GM18873 (cell line): ENCODE results near the gene PDZD7.

Experiments
- ATAC-seq: cut with Tn5 transposase; IDR thresholded peaks from one replicate; pipeline ENCODE4 v1.9.1; 2021; ENCODE audit warnings: mild to moderate bottlenecking, moderate library complexity, moderate number of reproducible peaks; ENCODE audit not compliant: unreplicated experiment, low FRiP score

PDZD7 gene

DNA sequence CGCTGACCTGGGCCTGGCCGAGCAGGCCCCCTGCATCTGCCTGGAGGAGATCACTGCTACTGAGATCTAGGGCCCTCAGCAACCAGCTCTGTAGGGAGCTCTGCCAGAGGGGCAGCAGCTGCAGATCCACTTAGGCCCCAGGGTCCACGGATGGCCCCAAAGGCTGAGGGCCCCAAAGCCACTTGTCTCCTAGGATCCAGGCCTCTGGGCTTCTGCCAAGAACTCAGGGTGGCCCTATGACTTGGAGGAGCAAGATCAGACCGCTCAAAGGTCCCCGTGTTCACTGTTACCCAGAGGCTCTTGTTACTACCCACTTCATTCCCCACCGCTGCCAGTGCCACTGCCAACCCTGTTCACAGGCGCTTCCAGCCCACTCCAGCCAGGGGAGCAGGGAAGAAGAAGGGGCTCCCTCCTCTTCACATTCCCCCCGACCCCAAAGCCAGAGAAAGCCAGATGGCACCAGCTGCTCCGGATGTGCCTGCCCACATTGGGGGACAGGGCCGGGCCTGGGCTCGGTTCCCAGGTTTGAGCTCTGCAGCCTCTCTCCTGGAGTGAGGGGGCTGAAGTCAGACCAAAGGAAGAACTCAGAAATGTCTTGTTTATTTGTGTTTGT is 23.7 kb downstream of the PDZD7 start:
- ATAC-seq: no peak

DNA sequence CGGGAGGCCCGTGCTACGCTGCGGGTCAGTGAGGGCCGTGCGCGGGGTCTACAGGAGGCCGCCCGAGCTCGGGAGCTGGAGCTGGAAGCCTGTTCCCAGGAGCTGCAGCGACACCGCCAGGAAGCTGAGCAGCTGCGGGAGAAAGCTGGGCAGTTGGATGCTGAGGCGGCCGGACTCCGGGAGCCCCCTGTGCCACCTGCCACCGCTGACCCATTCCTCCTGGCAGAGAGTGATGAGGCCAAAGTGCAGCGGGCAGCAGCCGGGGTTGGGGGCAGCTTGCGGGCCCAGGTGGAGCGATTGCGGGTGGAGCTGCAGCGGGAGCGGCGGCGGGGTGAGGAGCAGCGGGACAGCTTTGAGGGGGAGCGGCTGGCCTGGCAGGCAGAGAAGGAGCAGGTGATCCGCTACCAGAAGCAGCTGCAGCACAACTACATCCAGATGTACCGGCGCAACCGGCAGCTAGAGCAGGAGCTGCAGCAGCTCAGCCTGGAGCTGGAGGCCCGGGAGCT is 24.3 kb downstream of the PDZD7 start:
- no peak for ATAC-seq

DNA sequence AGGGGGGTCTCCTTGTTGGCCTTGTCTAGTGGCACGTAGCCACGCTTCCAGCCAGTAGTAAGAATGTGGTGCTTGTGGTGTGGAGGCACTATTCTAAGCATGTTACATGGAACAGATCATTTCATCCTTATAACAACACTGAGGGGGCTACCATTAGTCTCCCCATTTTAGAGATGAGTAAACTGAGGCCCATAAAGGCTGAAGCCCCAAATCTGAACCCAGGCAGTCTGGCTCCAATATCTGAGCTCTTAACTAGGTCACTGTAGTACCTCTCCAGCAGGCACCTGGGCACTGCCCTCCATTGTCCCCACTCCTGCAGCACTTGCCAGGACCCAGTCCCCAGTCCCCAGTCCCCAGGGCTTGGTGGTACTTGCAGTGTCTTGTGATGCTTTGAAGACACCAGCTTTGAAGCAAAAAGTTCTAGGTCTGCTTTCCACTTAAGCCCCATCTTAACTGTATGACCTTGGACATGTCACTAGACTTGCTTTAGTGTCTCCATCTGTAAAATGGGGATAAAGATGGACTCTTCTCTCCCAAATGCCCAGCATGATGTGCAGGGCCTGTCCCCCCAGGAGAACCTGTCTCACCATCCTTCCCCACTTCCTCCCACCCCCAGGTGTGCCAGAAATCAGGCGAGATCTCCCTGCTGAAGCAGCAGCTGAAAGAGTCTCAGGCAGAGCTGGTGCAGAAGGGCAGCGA is 24.9 kb downstream of the PDZD7 start:
- ATAC-seq: no peak

DNA sequence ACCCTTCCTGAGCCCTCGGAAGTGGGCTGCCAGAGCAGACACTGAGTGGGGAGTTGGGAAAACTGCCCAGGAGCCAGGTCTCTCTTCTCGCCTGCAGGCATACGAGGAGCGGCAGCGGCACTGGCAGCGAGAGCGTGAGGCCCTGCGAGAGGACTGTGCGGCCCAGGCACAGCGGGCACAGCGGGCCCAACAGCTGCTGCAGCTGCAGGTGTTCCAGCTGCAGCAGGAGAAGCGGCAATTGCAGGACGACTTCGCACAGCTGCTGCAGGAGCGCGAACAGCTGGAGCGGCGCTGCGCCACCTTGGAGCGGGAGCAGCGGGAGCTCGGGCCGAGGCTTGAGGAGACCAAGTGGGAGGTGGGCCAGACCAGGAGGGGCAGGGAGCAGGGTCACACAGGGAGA is 25.6 kb downstream of the PDZD7 start:
- ATAC-seq: no peak

DNA sequence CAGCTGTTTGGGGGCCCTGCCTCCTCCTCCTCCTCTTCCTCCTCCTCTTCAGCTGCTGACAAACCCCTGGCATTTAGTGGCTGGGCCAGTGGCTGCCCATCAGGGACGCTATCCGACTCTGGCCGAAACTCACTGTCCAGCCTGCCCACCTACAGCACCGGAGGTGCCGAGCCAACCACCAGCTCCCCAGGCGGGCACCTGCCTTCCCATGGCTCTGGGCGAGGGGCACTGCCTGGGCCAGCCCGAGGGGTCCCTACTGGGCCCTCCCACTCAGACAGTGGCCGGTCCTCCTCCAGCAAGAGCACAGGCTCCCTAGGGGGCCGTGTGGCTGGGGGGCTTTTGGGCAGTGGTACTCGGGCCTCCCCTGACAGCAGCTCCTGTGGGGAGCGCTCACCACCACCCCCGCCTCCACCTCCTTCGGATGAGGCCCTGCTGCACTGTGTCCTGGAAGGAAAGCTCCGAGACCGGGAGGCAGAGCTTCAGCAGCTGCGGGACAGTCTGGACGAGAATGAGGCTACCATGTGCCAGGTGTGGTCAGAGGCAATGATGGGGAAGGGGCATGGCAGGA is 27.2 kb downstream of the PDZD7 start:
- no peak for ATAC-seq

DNA sequence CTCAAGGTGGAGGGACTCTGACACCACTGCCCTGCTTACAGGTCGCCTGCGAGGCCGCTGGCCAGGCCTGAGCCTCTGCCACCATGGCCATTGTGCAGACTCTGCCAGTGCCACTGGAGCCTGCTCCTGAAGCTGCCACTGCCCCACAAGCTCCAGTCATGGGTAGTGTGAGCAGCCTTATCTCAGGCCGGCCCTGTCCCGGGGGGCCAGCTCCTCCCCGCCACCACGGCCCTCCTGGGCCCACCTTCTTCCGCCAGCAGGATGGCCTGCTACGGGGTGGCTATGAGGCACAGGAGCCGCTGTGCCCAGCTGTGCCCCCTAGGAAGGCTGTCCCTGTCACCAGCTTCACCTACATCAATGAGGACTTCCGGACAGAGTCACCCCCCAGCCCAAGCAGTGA is 28.5 kb downstream of the PDZD7 start:
- no peak for ATAC-seq

DNA sequence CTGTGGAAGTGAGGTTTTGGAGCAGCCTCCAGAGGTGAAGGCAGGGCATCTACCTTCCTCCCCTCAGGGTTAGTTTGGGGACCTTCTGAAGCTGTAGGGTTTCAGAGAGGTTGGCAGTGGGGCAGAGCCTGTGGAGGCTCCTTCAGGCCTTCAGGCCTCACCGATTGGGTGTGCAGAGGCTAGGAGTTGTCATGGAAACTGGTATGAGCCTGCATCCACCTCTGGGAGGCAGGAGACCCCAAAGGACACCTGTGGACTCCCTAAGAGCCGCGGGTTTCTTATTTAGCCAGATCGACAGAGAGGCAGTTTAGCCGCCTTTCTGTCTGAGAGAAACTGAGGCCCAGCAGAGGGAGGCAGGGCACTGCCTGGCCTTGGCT is 29.3 kb downstream of the PDZD7 start:
- ATAC-seq: no peak

DNA sequence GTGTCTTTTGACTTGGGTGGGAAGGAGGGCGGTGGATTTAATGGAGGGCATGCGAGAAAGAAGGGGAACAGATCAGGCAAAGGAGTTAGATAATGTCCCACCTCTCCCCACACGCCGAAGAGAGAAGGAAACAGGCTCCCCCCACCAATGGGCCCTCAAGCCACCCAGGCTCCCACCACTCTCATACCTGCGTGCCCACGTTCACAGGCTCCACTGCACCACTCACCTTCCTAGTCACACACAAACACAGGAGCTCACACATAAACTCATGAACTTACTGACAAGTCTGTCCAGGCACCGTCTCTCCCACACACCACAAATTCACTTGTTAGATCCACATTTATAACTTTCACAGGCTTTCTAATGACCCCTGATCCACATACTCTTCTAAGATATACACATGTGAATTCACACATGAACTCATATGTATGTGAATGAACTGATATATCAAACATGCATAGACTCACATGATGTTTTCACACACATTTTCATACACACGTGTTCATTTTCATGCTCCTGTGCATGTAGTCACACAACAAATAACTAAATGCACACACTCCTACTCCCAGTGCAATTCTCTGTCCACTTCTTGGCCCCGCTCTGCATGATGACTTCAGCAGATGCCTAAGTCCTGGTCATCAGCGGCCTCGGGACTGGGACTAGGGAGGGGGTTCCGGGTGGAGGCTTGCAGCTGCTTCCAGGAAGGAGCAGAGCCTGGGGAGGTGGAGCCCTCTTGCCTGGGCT is 29.8 kb downstream of the PDZD7 start:
- no peak for ATAC-seq

DNA sequence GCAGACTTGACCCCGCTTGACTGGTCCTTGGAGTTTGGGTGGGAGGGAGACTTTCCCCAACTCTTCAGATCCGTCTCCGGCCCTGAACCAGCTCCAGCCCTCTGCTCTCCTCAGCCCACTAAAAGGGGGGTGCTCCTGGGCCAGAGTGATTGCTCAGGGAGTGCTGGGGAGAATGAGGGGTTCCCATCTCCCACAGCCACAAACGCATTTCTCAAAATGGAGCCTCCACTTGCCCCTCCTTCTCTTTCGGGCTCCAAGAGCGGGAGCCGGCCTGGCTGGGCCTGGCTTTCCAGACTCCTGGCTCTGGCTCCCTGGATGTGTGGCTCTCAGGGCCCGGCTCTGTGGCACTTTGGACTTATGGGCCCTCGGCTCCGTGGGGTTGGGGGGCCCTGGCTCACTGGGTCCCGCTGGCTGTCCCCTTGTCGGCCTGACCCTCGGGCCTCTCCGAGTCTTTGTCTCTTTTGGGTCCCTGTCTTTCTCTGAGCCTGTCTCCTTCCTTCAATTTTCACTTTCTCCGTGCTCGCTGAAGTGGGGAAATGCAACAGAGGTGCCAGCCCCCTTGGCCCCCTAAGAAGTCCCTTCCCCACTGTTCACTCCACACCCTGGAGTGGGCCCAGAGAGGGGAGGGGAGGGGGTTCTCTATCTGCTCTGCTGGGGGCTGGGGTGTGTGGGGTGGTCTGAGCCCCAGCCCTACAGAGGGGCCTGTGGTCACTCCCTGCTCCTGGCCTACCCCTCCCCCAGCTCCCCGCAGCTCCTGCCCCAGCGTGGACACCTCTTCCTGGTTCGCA is 30.6 kb downstream of the PDZD7 start:
- no peak for ATAC-seq

DNA sequence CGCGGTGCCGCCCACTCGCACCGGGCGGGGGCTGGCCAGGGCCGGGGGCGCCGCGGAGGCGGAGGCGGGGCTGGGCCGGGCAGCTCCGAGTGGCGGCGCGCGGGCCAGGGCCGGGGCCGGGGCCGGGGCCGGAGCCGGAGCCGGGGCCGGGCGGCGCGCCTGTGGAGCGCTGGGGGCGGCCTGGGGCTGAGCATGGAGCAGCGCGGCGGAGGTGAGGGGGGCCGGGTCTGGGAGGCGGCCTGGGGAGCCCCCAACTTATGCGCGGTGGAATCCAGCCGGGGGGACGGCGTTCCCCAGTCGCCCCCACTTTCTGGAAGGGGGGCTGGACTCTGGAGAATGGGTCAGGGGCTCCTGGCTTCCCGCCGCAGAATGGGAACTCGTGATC is 31.2 kb downstream of the PDZD7 start, which contains the start of gene LZTS2:
LZTS2 (plus strand) TSS at position 67 of the 385 bp plus-strand sequence. CDS start 2,731 bp downstream, outside the sequence.
- no peak for ATAC-seq

DNA sequence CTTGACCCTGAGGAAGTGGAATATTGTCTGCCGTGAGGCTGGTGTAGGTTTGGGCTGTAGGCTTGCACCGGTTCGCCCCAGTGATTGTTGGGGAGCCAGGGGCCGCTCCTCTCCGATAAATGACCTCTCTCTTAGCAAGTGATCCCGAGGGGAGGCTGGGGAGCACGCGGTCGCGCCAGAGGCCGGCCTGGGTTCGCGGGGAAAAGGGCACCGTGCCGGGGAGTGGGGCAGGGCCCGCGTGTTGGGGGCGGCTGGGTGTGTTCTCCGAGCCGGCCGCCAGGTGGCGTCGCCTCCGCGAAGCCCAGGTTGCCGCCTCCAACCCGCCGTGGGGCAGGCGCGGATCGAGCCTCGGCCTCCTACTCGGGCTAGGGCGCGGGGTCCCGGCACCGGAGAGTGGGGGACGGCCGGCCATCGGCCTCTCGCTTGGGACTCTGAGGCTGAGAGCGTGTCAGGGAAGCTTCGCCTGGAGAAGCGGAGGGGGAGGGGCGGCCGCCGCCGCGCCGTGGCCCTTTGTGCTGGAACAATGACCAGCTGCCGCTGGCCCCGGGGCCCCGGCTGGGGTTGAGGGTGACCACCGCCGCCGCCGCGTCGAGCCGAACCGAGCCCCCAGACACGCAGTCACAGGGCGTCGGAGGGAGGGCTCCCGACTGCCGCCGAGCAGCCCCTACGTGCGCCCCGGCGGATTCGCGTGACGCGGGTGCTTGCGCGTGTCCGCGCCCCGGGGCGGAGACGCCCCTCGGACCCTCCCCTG is 31.8 kb downstream of the PDZD7 start:
- ATAC-seq: no peak

DNA sequence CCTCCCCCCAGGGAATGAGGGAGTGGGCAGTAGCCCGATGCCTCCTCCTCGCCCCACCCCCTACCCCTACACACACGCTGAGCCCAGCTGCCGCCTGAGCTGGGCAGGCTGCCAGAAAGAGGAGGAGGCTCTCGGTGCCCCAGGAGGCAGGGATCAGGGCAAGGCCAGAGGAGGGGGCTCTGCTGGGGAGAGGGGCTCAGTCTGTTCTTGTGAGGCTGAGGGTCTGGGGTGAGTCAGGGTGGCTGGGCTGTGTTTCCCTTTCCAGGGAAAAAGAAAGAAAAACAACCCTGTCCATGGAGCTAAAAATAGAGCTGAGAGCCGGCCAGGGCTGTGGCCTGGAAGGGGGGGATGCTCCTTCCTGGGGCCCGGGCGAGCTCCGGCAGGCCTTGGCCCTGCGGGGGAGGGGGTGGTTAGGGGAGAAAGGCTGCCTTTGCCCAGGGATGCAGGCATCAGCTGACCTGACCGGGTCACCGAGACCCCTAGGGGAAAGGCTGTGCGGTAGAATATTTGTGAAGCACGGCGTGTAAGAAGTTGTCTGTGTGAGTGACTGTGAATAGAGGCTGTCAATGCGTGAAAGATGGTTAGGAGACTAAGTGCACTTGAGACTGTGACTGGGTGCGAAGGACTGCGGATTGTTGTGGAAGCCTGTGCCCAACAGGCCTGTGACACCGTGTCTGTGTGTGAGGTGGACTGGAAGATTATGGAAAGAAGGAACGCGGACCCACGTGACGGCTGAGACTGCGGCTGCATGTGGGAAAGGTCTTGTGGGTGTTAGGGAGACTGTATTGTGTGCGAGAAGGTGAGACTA is 32.5 kb downstream of the PDZD7 start:
- ATAC-seq: no peak

DNA sequence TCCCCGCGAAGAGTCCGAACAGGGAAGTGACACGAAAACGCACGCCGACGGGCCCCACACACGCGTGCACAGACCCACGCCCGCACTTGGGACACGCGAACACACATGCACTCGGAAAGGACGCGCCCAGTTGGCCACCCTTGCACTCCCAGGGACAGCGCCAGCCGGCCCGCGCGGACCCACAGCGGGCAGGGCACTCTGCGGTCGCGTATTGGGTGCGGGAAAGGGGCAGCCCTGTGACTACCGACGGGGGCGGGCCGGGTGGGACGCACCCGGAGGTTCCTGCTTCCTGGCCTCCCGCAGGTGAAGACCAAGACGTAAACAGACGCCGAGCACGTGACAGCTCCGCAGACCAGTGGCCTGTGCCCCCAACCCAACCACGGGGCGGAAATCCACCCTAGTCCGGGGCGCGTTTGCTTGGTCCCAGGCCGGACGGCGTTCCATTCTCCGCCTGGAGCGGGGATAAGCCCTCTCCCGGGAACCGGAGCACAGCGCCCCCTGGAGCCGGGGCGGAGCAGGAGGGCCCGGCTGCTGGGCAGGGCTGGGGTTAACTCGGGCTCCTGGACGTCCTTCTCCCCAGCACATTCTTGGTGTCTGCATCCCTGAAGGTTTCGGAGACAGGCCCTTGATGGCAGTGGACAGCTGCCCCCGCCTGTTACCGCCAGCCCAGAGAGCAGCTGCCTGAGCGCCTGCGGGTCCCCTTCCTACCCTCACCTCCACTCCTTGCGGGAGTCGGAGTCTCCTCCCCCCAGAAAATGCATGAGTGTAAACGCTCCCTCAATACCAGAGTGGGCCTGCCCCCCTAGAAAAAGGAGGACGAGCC is 33.4 kb downstream of the PDZD7 start:
- no peak for ATAC-seq

DNA sequence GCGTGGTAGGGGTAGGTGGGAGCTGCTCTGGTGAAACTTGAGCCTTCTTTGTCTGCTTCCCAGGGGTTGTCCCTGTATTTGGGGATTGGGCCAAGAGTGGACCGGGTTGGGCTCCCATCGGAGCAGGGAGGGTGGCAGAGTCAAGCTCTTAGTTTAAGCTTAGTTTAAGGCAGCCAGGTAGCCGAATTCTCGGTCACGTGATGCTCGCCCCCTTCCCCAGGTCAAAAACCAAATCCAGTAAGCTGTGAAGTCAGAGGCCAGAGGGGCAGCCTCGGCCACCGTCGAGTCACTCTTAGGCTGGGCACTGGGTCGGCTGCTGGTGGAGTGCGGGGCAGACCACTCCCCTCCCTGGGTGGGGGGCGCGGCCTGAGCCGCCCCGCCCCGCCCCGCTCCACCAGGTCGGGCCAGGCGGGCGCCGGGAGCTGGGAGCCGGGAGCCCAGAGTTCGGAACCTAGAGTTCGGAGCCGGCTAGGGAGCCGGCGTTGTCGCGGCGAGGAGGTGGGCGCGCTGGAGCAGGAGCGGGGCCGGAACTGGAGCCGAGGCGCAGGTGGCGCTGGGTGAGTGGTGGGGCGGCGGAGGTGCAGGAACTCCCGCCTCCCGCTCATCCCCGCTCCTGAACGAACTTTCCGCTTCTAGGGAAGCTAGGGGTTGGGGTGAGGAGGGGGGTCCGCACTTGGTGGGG is 34.1 kb downstream of the PDZD7 start:
- ATAC-seq: no peak

DNA sequence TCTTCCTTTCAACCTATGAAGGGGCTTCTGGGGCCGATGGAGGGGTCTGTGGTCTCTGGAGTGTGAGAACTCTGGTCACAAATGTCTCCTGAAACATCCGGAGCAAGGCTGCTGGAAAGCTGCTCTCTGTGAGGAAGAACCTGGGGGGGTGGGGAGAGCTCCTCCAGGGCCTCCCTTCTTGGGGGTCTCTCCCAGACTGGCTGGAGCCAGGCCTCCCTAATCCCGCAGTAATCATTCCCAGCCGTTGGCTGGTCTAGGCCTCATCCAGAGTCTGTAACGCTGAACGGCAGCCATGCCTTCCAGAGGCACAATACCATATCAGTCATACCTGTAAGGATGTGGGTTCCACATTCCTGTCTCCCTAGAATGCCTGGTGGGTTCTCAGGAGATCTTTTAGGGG is 35.7 kb downstream of the PDZD7 start:
- no peak for ATAC-seq

DNA sequence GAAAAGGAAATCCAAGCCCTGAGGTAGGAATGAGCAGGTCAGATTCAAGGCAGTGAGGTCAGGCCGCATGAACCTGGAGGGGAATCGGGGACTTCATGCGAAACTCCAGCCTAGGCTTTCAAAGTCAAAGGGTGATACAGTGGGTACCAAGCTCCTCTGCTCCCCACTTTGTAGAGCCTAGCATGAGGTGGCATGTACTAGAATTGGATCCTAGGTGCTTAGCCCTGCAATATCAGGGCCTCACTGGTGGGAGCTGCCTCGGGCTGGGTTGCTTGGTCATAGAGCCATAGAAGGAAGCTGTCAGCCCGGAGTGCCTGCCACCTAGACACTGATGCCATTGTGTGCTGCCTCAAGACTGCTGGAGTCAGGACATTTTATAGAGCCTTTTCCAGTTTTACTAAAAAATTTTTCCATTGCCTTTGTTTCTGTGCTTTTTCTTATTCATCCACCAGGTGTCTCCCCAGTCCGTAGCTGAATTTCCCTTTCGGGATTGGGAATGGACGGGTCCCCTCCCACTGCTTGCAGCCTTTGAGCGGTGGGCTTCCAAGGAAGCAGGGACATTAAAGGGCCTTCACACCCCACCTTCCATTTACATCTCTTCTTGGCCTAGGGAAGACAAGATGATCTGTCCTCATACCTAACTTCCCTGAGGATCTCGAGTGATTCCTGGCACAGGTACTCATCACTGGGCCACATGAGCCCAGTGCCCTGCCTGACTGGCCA is 36.8 kb downstream of the PDZD7 start:
- no peak for ATAC-seq

DNA sequence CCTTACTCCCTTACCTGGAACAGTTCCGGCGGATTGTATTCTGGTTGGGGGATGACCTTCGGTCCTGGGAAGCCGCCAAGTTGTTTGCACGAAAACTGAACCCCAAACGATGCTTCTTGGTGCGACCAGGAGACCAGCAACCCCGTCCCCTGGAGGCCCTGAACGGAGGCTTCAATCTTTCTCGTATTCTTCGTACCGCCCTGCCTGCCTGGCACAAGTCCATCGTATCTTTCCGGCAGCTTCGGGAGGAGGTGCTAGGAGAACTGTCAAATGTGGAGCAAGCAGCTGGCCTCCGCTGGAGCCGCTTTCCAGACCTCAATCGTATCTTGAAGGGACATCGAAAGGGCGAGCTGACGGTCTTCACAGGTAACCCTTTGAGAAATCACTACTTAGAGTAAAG is 41.8 kb downstream of the PDZD7 start:
- no peak for ATAC-seq
